Lower leg skin (tissue), 4 donors: ENCODE measurements around the gene AP5B1. TPM values are rescaled to one million over a fixed set of nuclear protein-coding genes. Genes with fewer than 3 reads are reported as not detected.

Experiments used
- DNase-seq, 2 donors: peaks; one replicate each; pipeline ENCODE4 v3.0.0-alpha.2; 2019; ENCODE audit warnings: low spot score in 2 of 2
- H3K4me3 ChIP-seq: fragments of 200-600 bp; sonication (generic); 2 replicates; pipeline ENCODE4 v1.5.1; 2017; ENCODE audit warnings: mild to moderate bottlenecking, low read depth; ENCODE audit not compliant: poor library complexity, severe bottlenecking
- POLR2A ChIP-seq, 2 donors: fragments of 450-650 bp; IDR thresholded peaks; one replicate each; pipeline ENCODE4 v1.6.1; 2016 to 2017; ENCODE audit warnings: antibody characterized with exemption in 2 of 2, mild to moderate bottlenecking in 1 of 2, moderate library complexity in 1 of 2
- WGBS, 2 donors: methylation state at CpG; one replicate each; pipeline ENCODE4 v1.1.5; 2018; 5-methylcytosine and 5-hydroxymethylcytosine counted together
- intact Hi-C: fragments of 100-400 bp; cut with DNase I; formaldehyde crosslinking; loops from one replicate; pipeline ENCODE4 v1.15.0; 2023; ENCODE audit warnings: low total_unique reads
- total RNA-seq, 4 donors: library from RNA; depleted of rRNA; stranded (reverse); fragments of >200 nt; gene quantifications; one replicate each; pipeline ENCODE4 v1.1.0, GENCODE V29; 2016
- TF ChIP-seq, protein P1 (sequence below), 3 donors: fragments of 450-650 bp; IDR thresholded peaks; one replicate each; pipeline ENCODE4 v1.5.1; 2016; ENCODE audit warnings: antibody characterized with exemption in 3 of 3, mild to moderate bottlenecking in 3 of 3, moderate library complexity in 2 of 3

The AP5B1 gene
- total RNA-seq, 4 donors from 2014 or later = 32.2 to 44.3 (median 39.7) TPM

DNA sequence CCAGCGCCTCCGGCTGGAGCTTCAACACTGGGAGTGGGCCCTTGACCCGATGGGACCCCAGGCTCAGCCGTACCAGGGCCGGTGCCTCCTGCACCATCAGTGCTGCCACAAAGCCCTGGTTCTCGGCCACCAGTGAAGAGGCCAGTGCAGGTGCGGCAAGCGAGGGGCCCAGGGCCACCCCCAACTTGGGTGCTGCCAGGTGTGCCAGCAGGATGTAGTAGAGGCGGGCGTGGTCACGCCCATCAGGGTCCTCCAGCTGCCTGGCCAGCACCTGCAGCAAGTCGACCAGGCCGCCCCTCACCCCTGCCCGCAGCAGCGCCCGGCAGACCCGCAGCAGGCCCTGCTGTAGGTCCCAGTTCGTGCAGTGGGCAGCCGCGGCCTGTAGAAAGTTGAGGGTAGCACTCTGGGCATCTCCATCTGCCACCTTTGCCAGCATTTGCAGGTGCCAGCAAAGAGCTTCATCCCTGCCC, 2.3 kb downstream of the AP5B1 start:
- DNase-seq = peak; percentile 12 to 80
- 90 to 95% methylated on average over 11 to 16 of the region's 20 CpGs for WGBS, 2 donors
- no peak for TF ChIP-seq POLR2A (IDR thresholded peaks at IDR 0.05)
- no peak overlapping the region for H3K4me3 ChIP-seq
- intact Hi-C loops = loop anchor here (10.0 kb wide), 2 partner anchors 46 to 64 kb away; partner anchors contain the start of gene KAT5

DNA sequence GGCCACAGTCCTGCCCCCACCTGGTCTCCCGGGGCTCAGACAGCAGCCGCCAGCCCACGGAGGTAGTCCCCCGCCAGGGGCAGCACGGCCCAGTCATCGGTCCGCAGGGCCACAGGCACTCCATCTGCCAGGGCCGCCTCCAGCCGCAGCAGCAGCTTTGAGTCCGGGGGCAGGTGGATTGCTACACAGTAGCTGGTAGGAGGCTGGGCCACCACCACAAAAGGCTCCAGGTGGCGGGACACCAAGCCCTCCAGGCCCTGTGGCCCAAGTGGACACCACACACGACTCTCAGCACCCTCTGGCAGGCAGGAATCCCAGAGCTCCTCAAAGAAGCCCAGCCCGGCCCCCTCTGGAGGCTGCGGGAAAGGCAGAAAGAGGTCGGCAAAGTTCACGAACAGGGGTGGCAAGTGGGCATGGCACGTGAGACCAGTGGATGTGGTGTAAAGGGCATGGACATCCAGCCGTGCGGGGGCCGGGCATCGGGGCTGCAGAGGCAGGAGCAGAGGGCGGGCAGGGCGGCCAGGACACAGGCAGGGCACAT, 2.9 kb downstream of the AP5B1 start:
- H3K4me3 ChIP-seq = no peak overlapping the region
- peak; percentile 13 to 81 for DNase-seq
- intact Hi-C loops = loop anchor here (10.0 kb wide), 2 partner anchors 47 to 63 kb away; partner anchors contain the start of gene KAT5
- no peak for TF ChIP-seq POLR2A (IDR thresholded peaks at IDR 0.05)
- TF ChIP-seq, protein P1, sequence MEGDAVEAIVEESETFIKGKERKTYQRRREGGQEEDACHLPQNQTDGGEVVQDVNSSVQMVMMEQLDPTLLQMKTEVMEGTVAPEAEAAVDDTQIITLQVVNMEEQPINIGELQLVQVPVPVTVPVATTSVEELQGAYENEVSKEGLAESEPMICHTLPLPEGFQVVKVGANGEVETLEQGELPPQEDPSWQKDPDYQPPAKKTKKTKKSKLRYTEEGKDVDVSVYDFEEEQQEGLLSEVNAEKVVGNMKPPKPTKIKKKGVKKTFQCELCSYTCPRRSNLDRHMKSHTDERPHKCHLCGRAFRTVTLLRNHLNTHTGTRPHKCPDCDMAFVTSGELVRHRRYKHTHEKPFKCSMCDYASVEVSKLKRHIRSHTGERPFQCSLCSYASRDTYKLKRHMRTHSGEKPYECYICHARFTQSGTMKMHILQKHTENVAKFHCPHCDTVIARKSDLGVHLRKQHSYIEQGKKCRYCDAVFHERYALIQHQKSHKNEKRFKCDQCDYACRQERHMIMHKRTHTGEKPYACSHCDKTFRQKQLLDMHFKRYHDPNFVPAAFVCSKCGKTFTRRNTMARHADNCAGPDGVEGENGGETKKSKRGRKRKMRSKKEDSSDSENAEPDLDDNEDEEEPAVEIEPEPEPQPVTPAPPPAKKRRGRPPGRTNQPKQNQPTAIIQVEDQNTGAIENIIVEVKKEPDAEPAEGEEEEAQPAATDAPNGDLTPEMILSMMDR (IDR thresholded peaks at IDR 0.05) = no peak
- 86 to 88% methylated on average over 19 to 23 of the region's 23 CpGs for WGBS, 2 donors

DNA sequence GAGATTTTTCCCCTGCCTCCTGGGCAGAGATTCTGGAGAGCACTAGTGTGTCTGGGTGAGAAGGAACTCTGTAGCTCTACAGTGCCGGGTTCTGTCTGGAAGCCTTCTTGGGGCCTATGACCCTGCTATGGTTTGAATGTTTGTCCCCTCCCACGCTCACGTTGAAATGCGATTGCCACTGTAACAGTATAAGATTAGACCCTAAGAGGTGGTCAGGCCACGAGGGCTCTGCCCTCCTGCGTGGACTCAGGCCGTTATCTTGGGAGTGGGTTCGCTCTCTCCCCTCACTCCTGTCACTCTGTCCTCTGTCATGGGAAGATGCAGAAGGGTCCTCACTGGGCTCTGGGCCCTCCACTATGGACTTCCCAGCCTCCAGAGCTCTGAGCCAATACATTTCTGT, 3.5 kb downstream of the AP5B1 start:
- H3K4me3 ChIP-seq = no peak overlapping the region
- 83 to 88% methylated on average over 8 of the region's 8 CpGs for WGBS, 2 donors
- intact Hi-C loops = loop anchor here (10.0 kb wide), 2 partner anchors 48 to 62 kb away; partner anchors contain the start of gene KAT5
- no peak for TF ChIP-seq POLR2A (IDR thresholded peaks at IDR 0.05)
- TF ChIP-seq, protein P1 (IDR thresholded peaks at IDR 0.05) = no peak
- peak; percentile 6 to 56 for DNase-seq

DNA sequence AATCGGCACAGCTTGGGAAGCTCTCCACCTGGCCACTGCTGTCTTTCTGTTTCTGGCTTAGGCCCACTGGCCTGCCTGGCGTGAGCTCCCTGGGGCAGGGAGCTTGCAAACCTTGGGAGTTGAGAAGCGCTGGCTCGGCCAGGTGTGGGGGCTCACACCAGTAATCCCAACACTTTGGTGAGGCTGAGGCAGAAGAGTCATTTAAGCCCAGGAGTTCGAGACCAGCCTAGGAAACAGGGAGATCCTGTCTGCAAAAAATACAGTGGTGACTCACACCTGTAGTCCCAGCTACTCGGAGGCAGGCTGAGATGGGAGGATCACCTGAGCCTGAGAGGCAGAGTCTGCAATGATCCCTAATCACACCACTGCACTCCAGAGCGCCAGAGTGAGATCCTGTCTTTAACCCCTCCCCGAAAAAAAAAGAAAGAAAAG, 4.0 kb downstream of the AP5B1 start:
- DNase-seq = peak; percentile 12 to 54
- WGBS, 2 donors = 77% methylated on average over 8 of the region's 8 CpGs
- intact Hi-C loops = loop anchor here (10.0 kb wide), 2 partner anchors 48 to 62 kb away; partner anchors contain the start of gene KAT5
- no peak for TF ChIP-seq POLR2A (IDR thresholded peaks at IDR 0.05)
- TF ChIP-seq, protein P1 (IDR thresholded peaks at IDR 0.05) = no peak
- H3K4me3 ChIP-seq = no peak overlapping the region

DNA sequence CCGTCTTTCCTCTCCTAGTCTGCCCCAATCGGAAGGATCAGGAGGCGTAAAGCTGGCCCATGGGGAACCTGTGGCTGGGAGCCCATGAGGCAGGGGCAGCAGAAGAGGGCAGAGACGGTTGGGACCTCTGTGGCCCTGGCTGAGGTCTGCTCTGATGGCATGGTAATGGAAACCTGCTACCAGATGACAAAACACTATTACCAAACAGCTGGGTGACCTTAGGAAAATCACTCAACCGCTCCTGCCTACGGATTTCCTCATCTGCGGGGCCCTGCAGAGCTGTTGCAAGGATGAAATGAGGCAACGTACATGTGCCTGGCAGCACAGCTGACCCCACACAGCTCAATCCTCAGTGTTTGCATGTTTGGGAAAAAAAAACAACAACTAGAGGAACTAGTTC, 4.6 kb downstream of the AP5B1 start:
- H3K4me3 ChIP-seq = no peak overlapping the region
- WGBS, 2 donors = 72 to 82% methylated on average over 8 of the region's 8 CpGs
- intact Hi-C loops = loop anchor here (10.0 kb wide), 2 partner anchors 49 to 61 kb away; partner anchors contain the start of gene KAT5
- peak; percentile 23 to 82 for DNase-seq
- TF ChIP-seq, protein P1 (IDR thresholded peaks at IDR 0.05) = no peak
- no peak for TF ChIP-seq POLR2A (IDR thresholded peaks at IDR 0.05)

DNA sequence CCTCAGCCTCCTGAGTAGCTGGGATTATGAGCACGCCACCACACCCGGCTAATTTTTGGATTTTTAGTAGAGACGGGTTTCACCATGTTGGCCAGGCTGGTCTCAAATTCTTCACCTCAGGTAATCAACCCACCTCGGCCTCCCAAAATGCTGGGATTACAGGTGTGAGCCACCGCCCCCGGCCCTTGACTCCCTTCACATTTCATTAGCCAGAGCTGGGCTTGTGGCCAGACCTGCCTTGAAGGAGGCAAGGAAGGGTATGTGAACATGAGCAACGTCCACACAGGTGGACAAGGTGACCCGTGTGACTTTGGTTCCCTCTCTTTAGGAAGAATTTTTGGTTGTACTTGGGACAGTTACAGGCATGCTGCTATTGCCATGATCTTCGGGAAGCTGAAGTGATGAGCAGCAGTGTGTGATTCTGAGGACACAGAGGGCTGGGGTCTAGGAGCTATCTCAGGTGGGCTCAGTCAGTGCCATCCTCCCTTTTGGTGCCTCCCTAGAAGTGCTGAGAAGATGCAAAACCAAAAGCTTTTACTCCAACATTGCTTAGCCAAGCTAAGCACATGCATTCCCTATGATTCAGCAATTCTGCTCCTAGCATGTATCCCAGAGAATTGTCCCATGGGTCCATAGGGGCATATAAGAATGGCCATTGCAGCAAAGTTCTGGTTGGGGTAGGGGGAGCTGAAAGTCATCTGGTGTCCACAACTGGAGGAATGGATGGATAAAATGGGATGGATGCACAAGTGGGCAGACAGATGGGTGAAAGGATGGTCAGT, 6.1 kb downstream of the AP5B1 start:
- DNase-seq = peak; percentile 7 to 75
- TF ChIP-seq POLR2A (IDR thresholded peaks at IDR 0.05) = no peak
- TF ChIP-seq, protein P1 (IDR thresholded peaks at IDR 0.05) = no peak
- intact Hi-C loops = loop anchor here (10.0 kb wide), 2 partner anchors 50 to 60 kb away; partner anchors contain the start of gene KAT5
- H3K4me3 ChIP-seq = no peak overlapping the region
- 88 to 93% methylated on average over 9 of the region's 9 CpGs for WGBS, 2 donors
